Ovary (tissue), 9 donors: Measurements from ENCODE around the gene ANKRD6. TPM values are rescaled to one million over a fixed set of nuclear protein-coding genes. Genes with fewer than 3 reads are reported as not detected.

Experiments
- DNase-seq, 5 donors: peaks; one replicate each; pipeline ENCODE4 v3.0.0-alpha.2; 2019 to 2020
- H3K27ac ChIP-seq, 2 donors: fragments of 200-600 bp; one replicate each; pipeline versions ENCODE4 v1.5.1 to v1.8.0; 2019 to 2022
- H3K27me3 ChIP-seq: fragments of 200-600 bp; one replicate; pipeline ENCODE4 v1.8.0; 2022
- H3K36me3 ChIP-seq: fragments of 200-600 bp; sonication (generic); one replicate; pipeline ENCODE4 v1.5.1; 2019
- H3K4me1 ChIP-seq: one replicate; pipeline ENCODE4 v1.8.1; 2013; ENCODE audit warnings: mild to moderate bottlenecking, moderate library complexity; ENCODE audit not compliant: insufficient read depth
- H3K4me3 ChIP-seq: fragments of 200-600 bp; sonication (generic); one replicate; pipeline ENCODE4 v1.5.1; 2017
- H3K9me3 ChIP-seq, 2 donors: fragments of 200-600 bp in 1 of 2; sonication (generic) in 1 of 2; one replicate each; pipeline versions ENCODE4 v1.5.1 to v1.8.1; 2013 to 2019; ENCODE audit warnings: mild to moderate bottlenecking in 1 of 2, moderate library complexity in 1 of 2
- EP300 ChIP-seq: sonication (generic); formaldehyde crosslinking; IDR thresholded peaks from one replicate; pipeline ENCODE4 v1.6.1; 2017; ENCODE audit warnings: antibody characterized with exemption
- POLR2A ChIP-seq: fragments of 450-650 bp; IDR thresholded peaks from one replicate; pipeline ENCODE4 v1.6.1; 2017; ENCODE audit warnings: antibody characterized with exemption, mild to moderate bottlenecking, moderate library complexity
- WGBS, 3 donors: extraction: QIAGEN DNeasy Blood & Tissue Kit in 1 of 3; methylation state at CpG; one replicate each; pipeline versions ENCODE4 v1.1.5 to v1.1.7; 2013 to 2017; 5-methylcytosine and 5-hydroxymethylcytosine counted together
- intact Hi-C, 4 donors: fragments of 100-400 bp; cut with DNase I; formaldehyde crosslinking; loops; one replicate each; pipeline versions ENCODE4 v1.11.0 to v1.15.1; 2022 to 2023
- polyA plus RNA-seq, 2 donors: library from polyadenylated mRNA; stranded (reverse); fragments of 200-250 nt in 1 of 2; fragments of 350-450 nt in 1 of 2; fragmentation: Illumina TruSeq in 1 of 2; extraction: RNeasy Lipid Tissue Mini Kit (QIAGEN cat#74804) in 1 of 2; gene quantifications; one replicate each; pipeline ENCODE4 v1.2.3, GENCODE V29; 2013 to 2014
- total RNA-seq, 7 donors: library from RNA; depleted of rRNA in 2 of 7; stranded (reverse); fragments of >200 nt in 2 of 7; fragmentation: NEBNext Ultra II Directional in 3 of 7; extraction: Animal tissue kit (Norgen Biotek cat#: 25700) in 3 of 7; gene quantifications; one replicate each; pipeline versions ENCODE4 v1.1.0 to v1.2.4, GENCODE V29; 2016 to 2023
- TF ChIP-seq, protein P1 (sequence below), 3 donors: fragments of 450-650 bp in 2 of 3; fragments of 200-600 bp in 1 of 3; IDR thresholded peaks; one replicate each; pipeline versions ENCODE4 v1.5.1 to v1.8.0; 2016 to 2022; ENCODE audit warnings: antibody characterized with exemption in 3 of 3, mild to moderate bottlenecking in 1 of 3
- donor health status: DM: no; HTN: no; CAD: no; lungs with moderate emphysema.
- donor health status: DM: no; HTN: no; CAD: no.
- donor health status: Bipolar disorder and iron deficiency.
- donor health status: DM: yes; HTN: yes; CAD: no.
- donor health status: DM: no; HTN: no; CAD: no.
- donor health status: DM: yes; HTN: yes; CAD: no.

The ANKRD6 gene
- total and polyA plus RNA-seq, 9 donors = 14.7 to 50.1 (median 25.6) TPM

GRCh38 chr6:89522778-89523177, 89.8 kb downstream of the ANKRD6 start:
- TF ChIP-seq, protein P1, sequence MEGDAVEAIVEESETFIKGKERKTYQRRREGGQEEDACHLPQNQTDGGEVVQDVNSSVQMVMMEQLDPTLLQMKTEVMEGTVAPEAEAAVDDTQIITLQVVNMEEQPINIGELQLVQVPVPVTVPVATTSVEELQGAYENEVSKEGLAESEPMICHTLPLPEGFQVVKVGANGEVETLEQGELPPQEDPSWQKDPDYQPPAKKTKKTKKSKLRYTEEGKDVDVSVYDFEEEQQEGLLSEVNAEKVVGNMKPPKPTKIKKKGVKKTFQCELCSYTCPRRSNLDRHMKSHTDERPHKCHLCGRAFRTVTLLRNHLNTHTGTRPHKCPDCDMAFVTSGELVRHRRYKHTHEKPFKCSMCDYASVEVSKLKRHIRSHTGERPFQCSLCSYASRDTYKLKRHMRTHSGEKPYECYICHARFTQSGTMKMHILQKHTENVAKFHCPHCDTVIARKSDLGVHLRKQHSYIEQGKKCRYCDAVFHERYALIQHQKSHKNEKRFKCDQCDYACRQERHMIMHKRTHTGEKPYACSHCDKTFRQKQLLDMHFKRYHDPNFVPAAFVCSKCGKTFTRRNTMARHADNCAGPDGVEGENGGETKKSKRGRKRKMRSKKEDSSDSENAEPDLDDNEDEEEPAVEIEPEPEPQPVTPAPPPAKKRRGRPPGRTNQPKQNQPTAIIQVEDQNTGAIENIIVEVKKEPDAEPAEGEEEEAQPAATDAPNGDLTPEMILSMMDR (IDR thresholded peaks at IDR 0.05) = no peak
- TF ChIP-seq EP300 = no peak
- no peak for TF ChIP-seq POLR2A
- 71 to 90% (median 83%) methylated on average over 2 of the region's 2 CpGs for WGBS, 3 donors

DNA sequence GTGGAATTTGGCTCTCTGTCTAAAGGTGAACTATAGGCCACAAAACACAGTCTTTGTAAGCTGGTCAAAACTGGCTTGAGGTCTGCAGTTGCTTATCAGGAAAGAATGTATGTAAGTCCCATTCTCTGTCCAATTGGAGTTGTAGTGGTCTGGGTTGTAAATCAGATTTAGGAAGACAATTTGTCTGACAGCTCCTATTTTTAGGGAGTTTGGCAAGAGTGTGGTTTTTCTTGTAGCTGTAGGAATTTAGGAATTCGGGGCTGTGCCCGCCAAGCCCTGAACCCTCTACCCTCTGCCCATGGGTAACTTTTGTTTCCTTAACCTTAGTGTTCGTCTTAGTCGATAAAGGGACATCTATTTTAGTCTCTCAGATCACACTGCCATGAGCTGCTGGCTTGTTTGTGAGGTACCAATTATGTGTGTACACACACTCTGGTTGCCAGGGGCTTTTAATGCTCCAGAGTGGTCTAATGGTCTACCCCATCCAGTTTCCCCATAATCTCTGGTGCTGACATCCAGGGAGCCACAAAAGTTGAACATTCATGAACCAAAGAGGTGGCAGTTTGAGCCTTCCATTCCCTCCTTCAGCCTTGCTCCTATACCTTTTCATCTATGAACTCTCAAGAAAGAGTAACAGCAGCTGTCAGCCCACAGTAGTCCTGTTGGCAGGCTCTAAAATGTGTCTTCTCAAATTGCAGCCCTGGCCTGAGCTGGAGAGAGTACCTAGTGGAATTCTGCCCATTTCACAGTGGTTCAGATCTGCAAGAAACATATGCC, 93.0 kb downstream of the ANKRD6 start:
- no peaks in the 10 kb centered on the region for H3K27me3 ChIP-seq
- H3K27ac ChIP-seq = no peak overlapping the region

More at GRCh38 chr6:89522778-89523177, 89.8 kb downstream of the ANKRD6 start:
- Histone ChIP-seq H3K27ac (no peak overlapping the region), H3K9me3 (no peaks in the 10 kb centered on the region), H3K4me3 (no peak overlapping the region), H3K27me3 (no peaks in the 10 kb centered on the region), H3K4me1 (peaks cover 7% of the 10 kb centered on the region), H3K36me3 (no peaks in the 10 kb centered on the region)
- DNase-seq = no peak
- intact Hi-C loops = no loop called here

DNA sequence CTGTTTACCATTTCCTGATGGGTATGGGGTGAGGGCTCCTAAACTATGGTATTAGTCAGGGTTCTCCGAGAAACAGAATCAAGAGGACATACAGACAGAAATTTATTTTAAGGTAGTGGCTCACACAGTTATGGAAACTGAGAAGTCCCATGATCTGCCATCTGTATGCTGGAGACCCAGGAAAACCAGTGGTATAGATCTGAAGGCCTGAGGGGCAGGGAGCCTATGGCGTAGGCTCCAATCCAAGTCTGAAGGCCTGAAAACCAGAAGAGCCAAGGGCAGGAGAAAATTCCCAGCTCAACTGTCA, 93.6 kb downstream of the ANKRD6 start:
- peaks cover 8% of the 10 kb centered on the region for H3K4me1 ChIP-seq
- no peak overlapping the region for H3K27ac ChIP-seq
- no peak for TF ChIP-seq EP300
- TF ChIP-seq POLR2A = no peak
- TF ChIP-seq, protein P1 (IDR thresholded peaks at IDR 0.05) = no peak
- no peaks in the 10 kb centered on the region for H3K9me3 ChIP-seq
- no peak for DNase-seq
- 96 to 98% (median 97%) methylated on average over 2 of the region's 2 CpGs for WGBS, 3 donors
- no peak overlapping the region for H3K4me3 ChIP-seq
- H3K36me3 ChIP-seq = no peaks in the 10 kb centered on the region
- H3K27me3 ChIP-seq = no peaks in the 10 kb centered on the region
- intact Hi-C loops = no loop called here

More for the DNA sequence above, 93.0 kb downstream of the ANKRD6 start:
- no peaks in the 10 kb centered on the region for H3K9me3 ChIP-seq
- 58 to 77% (median 73%) methylated on average over 4 of the region's 4 CpGs for WGBS, 3 donors
- H3K4me1 ChIP-seq = peaks cover 8% of the 10 kb centered on the region
- TF ChIP-seq EP300 (no peak), POLR2A (no peak)
- TF ChIP-seq, protein P1 (IDR thresholded peaks at IDR 0.05) = no peak
- intact Hi-C loops = no loop called here
- DNase-seq = no peak
- no peak overlapping the region for H3K4me3 ChIP-seq
- H3K36me3 ChIP-seq = no peaks in the 10 kb centered on the region

- DNase-seq = no peak
- Histone ChIP-seq H3K9me3 (no peaks in the 10 kb centered on the region), H3K4me3 (no peak overlapping the region), H3K27ac (no peak overlapping the region), H3K4me1 (peaks cover 8% of the 10 kb centered on the region), H3K36me3 (no peaks in the 10 kb centered on the region), H3K27me3 (no peaks in the 10 kb centered on the region)
- intact Hi-C loops = no loop called here
- TF ChIP-seq EP300 (no peak), POLR2A (no peak)
- TF ChIP-seq, protein P1 (IDR thresholded peaks at IDR 0.05) = no peak
- 94 to 100% (median 98%) methylated on average over 2 of the region's 2 CpGs for WGBS, 3 donors
These were observed 94.7 kb downstream of the ANKRD6 start for GRCh38 chr6:89527634-89528033.
